GM19193 (cell line): ENCODE results near the gene MGMT.

Experiments
- POLR2A ChIP-seq: IDR thresholded peaks from 4 replicates; pipeline ENCODE4 v1.6.1; 2011; ENCODE audit not compliant: insufficient read depth, insufficient read length; ENCODE audit errors: extremely low read depth

The MGMT gene

DNA sequence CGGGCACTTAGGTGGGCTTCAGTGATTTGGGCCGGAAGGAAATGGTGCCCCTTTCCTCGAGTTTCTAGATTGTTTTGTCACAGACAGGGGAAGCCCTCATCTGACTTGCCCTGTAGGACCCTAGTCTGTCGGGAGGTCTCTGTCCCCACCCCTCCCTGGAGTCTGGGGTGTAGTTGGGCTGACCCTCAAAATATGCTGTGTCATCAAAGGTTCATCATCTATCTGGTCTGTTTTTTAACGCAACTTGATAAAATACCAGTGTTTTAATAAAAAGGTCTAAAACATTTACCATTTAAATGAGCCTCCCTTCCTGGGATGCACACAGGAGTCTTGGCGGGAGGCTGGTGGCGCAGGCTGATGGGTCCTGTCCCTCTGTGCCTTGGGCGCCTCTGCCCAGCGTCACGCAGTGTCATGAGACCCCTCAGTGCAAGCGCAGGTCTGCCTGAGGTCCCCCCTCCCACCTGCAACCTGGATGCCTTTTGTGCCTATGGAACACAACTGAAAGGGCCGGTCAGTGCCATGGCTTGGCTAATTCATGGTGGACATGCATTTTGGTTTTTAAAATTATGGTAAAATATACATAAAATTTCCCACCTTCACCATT, 146.4 kb downstream of the MGMT start:
- TF ChIP-seq POLR2A, result no peak

DNA sequence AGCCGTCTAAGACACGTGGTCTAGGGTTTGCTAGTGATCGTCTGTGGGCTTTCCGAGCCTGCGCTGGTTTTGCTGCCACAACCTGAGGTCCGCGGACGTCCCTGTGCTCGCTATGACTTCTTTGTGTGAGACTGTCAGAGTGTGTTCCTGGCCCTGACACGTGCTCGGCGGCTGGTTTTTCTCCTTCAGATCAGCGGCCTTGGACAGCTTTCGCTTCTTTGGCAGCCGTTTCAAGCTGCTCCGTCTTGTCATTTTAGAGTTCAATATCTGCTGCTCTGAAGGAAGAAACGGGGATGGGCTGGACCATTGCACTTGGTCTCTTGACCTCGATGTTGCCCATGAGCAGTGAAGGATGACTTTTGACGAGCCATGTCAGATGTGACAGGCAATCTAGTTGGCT, 147.3 kb downstream of the MGMT start:
- TF ChIP-seq POLR2A, result no peak

GRCh38 chr10:129615381-129615780, 148.3 kb downstream of the MGMT start:
- no peak for TF ChIP-seq POLR2A

DNA sequence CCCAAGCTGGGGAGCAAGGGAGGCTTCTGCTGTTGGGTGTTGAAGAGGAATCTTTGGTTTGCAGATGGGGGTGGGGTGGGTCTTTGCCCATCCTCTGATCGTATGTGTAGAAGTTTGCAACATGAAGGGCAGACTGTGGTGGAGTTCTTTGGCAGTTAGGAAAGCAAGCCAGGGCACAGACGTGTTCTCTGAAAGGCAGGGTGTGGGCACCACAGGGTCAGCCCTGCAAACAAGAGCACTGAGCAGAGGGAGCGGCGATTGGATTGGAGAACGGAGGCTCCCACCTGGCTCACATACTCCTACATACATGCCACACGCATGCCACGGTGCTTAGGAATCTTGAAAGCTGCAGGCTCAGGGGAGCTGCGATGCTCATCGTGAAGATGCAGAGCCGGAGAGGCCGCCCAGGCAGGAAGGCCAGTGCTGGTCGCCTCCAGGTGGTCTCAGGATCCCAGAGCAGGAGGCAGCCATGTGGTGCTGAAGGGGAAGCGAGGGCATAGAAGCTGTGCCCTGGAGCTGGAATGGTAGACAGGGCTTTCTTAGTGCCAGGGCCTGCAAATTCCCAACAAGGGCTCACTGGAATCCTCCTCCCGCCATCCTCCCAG, 149.0 kb downstream of the MGMT start:
- TF ChIP-seq POLR2A, result no peak

- no peak for TF ChIP-seq POLR2A
Observed at GRCh38 chr10:129617768-129618167, 150.7 kb downstream of the MGMT start.

DNA sequence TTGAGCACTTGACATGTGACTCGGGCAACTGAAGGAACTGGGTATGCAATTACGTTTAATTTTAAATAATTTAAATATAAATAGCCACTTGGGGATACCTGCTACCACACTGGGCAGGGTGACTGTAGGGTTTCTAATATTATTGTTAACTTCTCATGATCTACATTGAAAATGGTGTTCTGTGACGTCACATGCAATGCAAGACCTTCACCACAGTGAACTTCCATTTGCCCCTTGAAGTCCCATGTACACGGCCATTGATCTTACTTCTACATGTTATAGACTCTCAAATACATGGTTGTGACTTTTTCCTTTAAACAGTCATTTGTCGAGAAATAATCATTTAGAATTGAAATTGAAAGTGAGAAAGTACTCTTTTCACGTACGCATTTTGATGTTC, 154.0 kb downstream of the MGMT start:
- TF ChIP-seq POLR2A, result no peak

DNA sequence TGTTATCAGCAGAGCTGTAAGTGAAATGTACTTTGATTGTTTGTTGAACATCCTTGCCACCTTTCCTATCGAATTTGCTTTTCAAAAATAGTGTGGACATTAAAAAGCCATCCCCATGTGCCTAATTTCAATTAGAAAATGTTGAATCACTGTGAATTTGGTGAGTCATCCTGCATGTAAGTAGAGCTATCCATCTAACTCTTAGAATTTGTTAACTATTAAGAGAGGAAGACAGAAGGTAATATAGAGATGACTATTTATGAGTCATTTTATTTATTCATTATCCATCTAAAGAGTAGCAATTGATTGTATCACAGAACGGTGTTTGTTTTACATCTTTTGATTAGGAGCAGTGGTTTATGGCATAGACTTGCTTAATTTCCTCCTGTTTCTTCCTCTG, 154.7 kb downstream of the MGMT start:
- TF ChIP-seq POLR2A, result no peak

- no peak for TF ChIP-seq POLR2A
Observed at GRCh38 chr10:129622291-129622690, 155.2 kb downstream of the MGMT start.

DNA sequence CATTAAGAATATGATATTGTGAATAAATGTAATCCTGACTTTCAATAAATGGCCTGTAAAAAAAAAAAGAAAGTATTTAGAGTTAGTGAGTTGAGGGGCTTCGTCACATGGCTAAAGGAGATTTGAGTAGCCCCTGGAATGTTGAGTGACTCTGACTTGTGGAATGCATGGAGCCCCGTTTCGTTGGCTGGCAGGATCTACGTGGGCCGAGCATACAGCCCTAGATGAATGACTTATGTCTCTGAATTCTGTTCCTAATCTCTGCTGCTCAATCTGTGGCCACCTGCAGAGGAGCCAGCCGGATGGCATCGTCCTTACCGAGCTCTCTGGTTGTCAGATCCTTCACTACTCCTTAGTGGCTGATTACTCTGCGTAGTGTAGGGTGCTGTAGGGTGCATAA, 155.7 kb downstream of the MGMT start:
- TF ChIP-seq POLR2A, result no peak

DNA sequence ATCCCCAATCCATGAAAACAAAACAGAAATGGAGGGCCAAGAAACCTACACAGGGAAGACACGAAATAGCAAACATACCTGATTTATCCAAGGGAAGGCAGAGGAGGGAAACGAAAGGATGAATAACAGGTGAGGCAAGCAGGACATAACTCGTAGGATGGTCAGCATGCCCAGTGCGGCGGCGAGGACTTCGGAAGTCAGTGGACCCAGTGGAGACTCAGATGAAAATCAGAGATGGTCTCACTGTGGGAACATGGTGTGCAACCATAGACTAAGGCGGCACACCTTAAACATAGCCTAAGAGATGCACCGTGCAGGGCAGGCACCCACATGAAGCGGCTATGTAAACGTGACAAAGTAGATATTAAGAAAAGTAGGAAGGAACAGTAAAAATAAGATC, 157.5 kb downstream of the MGMT start:
- no peak for TF ChIP-seq POLR2A

DNA sequence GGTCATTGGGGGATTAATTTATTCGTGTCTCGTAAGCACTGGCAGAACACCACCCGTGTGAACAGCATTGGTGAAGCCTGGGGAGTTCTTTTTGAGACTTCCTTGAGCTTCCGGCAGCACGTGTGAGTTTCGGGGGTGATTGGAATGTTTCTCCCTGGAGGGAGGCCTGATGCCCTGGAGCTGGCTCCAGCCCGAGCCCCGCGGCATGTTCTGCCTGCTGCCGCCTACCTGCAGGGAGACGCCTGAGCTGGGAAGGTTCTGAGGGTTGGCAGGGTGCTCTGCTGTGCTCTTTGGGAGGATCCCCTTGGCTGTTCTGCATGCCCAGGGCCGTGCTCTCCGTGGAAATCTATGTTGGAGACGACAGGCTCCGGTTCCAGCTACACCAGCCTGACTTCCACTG, 159.3 kb downstream of the MGMT start:
- no peak for TF ChIP-seq POLR2A

DNA sequence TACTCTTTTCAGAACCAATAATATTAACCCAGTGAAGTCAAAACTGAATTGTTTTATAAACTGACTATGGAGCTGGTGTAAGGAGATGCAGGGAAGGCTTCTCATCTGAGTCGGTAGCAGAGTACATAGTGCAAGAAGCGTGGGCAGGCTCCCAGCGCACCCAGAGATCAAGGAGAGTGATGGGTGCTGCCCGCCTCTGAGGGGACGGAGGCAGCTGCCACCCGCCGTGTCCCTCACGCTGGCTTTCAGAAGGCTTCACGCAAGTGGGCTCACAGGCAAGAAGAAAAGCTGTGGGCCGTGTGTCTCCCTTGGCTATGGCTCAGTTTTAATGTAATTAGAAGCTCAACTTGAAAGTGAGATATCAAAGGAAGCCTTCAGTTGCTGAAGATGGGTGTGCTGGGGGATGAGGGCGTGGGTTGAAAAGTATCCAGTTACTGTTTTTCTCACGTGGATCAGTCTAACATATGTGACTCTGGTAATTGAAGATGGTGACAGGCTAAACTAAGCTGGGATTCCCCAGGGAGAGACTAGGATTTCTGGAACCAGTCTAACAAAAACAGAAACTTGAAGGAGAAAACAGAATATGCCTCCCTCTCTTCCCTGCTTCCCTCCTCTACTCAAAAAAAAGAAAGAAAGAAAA, 159.9 kb downstream of the MGMT start:
- no peak for TF ChIP-seq POLR2A

DNA sequence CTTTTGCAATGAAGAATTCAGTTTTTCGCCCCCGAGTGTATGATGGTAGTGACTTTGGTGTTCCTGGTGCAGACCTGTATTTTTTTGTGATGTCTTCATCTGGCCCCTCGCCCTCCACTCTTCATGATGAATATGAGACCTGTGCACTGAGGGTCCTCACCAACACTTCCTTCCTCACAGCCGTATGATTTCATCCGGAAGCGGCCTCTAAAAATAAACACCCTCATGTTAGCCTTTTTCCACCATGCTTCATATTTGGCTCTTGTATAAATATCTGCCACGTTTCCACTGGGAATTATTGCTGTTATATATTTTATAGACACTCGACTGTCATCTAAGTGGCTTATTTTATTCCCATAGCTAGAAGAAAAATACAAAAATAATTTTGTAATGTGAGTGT, 160.4 kb downstream of the MGMT start:
- TF ChIP-seq POLR2A, result no peak

- TF ChIP-seq POLR2A, result no peak
Observed at GRCh38 chr10:129628823-129629222, 161.8 kb downstream of the MGMT start.

GRCh38 chr10:129629911-129630310, 162.9 kb downstream of the MGMT start:
- TF ChIP-seq POLR2A, result no peak

- no peak for TF ChIP-seq POLR2A
Observed at GRCh38 chr10:129631006-129631405, 164.0 kb downstream of the MGMT start.

- TF ChIP-seq POLR2A, result no peak
Observed at GRCh38 chr10:129631870-129632623, 165.0 kb downstream of the MGMT start.

- TF ChIP-seq POLR2A, result no peak
Observed at GRCh38 chr10:129637010-129637409, 170.0 kb downstream of the MGMT start.
